Kasumi-1 (cell line): Measurements from ENCODE around the gene GM2A.
"Not testable (repeated sequence)": the region's sequence is repeated elsewhere in the genome, so short reads cannot be mapped to it uniquely, and the experiment has no call there.

Experiments
- DNase-seq, 2 experiments: peaks; one replicate each; lab custom pipeline; 2025; lab: John Stamatoyannopoulos, UW

Gene GM2A

DNA sequence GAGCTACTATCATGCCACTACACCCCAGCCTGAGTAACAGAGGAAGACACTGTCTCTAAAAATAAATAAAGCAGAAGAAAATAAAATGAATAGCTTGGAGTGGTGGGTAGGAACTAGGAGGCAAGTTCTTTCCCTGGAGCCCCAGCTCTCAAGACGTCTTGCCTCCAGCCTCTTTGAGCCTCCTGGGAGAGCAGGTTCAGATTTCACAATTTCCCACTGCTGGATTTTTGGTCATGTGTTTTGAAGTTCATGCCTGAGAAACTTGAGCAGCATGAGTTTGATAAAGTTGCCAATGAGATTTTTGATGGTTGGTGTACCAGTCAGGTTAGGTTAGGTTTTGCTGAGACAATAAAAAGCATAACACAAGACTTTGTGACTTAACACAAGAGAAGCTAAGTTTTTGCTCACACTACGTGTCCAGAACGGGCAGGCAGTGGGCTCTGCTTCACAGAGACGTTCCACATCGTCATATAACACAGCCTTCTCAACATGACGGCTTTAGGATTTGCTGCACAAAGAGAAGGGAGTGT is 25.0 kb upstream of the GM2A start:
- DNase-seq: no peak

DNA sequence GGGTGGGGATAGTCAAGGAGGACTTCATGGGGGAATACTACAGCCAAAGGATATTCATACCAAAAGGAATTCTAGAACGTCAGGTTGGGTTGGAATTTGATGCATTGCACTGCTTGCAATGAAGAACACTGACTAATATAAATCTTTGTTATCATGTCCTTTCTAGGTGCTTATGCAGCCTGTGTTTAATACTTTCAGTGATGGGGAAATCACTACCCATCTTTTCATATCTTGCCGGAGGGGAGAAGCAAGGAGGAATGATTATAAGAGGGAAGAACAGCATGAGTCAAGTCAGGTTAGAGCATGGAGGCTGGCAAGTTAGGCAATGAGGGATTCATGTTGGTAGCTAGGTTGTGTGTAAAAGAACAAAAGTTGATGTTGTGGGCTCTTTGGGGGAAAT is 24.0 kb upstream of the GM2A start:
- DNase-seq: no peak

DNA sequence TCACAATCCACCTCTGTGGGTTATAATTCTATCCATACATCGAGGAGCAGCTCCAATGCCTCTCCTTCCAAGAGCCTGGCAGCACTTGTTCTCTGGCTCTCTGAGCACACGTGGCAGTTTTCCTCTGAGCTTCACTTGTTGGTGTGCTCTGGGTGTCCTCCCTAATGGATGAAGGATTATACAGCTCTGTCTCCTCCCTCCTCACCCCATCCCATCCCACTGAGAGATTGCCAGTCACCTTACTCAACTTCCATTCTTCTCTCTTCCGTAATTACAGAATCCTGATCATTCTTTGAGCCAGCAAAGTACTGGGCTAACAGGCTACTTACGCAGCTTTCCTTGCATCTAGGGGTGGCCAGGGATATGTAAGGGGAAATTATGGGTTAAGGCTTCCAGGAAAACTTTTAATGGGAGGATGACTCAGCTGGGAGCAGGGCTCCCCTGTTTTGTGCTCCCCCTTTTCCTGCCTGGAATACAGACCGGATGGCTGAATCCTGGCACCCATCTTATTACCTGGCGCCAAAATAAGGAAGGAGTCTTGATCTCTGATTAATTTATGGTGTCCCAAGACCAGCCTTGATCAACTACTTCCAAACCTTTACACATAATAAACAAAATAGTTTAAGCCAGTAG is 22.8 kb upstream of the GM2A start:
- no peak for DNase-seq

DNA sequence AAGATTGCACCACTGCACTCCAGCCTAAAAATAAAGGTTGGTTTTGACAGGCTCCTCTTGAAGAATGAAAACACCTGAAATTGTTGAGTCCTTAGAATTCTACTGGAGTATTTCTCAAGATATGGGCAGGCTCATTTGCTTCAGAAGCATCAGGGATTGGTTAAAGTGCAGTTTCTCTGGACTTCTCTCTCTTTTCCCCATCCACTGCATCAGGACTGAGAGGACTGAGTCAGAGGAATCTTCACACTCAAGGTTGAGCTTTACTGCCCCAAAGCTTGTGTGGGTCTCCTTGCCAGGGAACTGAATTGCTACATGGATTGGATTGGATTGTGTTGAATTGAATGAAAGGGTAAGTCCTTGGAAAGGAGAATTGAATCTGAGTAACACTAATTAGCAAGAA is 21.6 kb upstream of the GM2A start:
- DNase-seq: no peak

DNA sequence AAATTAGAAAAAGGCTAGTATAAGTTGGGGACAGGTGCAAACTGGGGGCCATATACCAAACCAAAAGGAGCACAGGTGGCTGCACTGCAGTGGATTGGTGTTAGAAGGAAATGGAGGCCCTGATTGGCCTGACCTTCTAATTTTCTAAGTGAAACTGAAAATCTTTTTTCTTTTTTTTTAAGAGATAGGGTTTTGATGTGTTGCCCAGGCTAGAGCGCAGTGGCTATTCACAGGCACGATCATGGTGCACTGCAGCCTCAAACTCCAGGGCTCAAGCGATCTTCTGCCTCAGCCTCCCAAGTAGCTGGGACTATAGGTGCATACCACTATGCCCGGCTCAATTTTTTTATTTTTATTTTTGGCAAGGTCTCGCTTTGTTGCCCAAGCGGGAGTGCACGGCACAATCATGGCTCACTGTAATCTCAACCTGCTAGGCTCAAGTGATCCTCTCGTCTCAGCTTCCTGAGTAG is 19.3 kb upstream of the GM2A start:
- DNase-seq: no peak

DNA sequence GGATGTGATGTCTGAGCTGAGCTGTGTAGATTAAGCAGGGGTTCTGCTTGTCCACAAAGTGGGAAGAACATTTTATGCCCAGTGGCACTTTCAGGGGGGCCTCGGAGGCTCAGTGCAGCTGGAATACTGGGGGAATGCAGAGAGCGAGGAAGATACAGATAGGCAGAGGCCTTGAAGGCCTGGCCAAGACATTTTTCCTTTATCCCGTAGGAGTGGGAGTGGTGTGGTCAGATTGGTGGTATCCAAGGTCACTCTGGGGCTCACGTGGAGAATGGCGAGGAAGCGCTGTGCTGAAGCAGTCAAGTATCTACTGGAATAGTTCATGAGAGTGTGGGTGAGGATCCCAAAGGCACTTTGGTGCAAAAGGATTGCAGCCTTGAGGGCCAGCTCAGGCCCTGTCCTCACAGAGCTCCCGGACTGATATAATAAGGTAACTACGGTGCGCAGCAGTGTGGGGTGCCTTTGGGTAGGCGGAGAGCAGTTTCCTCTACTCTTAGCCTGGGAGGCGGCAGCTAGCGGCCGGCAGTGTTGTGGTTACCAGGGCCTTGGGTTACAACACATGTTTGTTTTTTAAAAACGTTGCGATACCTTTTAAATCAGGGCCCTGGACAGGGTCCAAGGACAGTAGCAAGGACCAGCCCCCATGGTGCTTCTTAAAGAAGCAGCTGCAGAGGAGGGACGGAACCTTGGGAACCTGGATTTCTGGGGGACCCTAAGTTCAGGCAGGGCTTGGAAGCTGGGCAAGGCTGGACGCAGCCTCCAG is 18.3 kb upstream of the GM2A start:
- DNase-seq: no peak

DNA sequence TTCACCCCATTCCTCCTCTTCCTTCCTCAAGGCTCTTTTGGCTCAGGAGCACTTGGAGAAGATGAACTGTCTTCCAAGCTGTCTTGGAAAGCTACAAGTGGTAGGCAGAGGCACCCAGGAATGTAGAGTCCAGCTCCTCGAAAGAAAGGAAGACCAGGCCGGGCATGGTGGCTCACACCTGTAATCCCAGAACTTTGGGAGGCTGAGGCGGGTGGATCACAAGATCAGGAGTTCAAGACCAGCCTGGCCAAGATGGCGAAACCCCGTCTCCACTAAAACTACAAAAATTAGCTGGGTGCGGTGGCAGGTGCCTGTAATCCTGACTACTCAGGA is 17.8 kb upstream of the GM2A start:
- DNase-seq: not testable (repeated sequence)

DNA sequence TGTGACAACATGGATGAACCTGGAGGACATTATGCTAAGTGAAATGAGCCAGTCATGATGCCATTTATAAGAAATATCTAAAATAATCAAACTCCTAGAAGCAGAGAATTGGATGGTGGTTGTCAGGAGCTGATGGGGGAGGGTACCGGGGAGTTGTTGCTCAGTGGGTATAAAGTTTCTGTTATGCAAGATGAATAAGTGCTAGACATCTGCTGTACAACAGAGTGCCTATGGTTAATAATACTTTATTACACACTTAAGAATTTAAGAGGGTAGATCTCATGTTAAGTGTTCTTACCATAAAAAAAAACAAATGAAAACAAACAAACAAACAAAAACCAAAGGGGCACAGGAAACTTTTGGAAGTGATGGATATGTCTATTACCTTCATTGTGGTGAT is 16.1 kb upstream of the GM2A start:
- no peak for DNase-seq

DNA sequence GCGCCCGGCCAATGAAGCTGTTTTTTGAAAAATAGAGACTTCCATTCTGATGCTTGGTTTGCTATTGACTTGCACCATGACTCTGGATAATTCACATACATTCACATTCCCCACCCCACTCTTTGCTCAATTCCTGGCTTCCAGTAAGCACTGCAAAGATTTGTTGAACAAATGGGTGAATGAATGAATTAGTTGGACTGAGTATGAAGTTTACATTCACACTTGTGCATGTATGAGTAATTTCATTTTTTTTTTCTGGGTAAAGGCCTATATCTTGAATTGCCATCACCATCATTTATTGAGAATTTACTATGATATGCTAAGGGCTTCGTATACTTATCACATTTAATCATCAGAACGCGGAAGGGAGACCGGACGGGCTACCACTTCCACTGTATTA is 15.3 kb upstream of the GM2A start:
- DNase-seq: no peak

DNA sequence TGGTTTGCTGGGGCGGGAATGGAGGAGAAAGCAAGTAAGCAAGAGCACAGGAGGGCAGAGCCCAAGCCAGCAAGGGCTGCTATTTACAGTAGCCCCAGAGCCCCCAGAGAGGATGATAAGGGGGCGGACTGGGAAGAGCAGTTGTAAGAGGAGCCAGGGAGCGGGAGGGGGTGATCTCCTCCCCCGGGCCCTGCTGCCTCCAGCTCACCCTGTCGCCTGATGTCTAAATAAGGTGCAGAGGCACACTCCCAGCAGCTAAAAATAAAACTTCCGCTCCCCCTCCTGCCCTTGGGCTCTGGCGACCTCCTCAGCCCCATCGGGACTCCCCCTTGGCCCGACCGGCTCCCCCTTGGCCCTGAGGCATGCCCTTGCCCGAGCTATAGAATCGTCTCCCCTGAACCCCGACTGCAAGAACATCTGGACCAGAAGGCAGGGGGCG is 14.7 kb upstream of the GM2A start:
- peak; percentile 18 to 20 for DNase-seq

DNA sequence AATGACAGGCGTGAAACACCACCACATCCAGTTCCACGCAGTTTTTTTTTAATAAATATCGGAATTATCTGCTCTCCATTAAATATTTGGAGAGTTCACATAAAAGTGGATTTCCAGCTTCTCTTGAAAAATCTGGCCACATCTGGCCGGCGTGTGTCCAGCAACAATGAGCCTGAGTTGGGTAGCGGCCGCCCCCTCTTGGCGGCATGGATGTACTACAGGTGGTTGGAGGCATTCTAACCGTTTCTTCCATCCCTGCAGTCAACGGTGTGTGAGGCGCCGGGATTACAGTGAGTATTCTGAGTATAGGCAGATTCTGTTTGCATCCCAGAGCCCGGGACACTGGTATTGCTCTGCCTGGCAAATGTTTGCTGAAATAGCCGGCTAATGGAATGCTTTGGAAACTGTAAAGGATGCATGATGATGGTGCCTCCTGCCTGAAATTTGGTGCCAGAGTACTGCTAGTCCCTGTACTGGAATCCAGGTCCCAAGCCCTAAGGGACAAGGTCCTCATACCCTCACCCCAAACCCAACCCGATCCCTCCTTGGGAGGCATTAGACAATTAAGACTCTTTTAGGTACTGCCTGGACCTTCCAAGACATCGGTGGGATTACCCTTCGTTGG is 13.6 kb upstream of the GM2A start:
- DNase-seq: peak; percentile 60 to 62

DNA sequence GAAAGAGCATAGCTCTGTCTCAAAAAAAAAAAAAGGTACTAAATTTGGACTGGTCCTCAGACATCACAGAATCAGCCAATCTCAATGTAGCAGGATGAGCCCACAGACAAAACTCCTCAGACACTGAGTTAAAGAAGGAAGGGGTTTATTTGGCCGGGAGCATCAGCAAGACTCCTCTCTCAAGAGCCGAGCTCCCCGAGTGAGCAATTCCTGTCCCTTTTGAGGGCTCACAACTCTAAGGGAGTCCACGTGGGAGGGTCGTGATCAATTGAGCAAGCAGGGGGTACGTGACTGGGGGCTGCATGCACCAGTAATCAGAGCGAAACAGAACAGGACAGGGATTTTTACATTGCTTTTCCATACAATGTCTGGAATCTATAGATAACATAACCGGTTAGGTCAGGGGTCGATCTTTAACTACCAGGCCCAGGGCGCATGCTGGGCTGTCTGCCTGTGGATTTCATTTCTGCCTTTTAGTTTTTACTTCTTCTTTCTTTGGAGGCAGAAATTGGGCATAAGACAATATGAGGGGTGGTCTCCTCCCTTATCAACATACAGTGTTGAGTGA is 12.6 kb upstream of the GM2A start:
- not testable (repeated sequence) for DNase-seq

DNA sequence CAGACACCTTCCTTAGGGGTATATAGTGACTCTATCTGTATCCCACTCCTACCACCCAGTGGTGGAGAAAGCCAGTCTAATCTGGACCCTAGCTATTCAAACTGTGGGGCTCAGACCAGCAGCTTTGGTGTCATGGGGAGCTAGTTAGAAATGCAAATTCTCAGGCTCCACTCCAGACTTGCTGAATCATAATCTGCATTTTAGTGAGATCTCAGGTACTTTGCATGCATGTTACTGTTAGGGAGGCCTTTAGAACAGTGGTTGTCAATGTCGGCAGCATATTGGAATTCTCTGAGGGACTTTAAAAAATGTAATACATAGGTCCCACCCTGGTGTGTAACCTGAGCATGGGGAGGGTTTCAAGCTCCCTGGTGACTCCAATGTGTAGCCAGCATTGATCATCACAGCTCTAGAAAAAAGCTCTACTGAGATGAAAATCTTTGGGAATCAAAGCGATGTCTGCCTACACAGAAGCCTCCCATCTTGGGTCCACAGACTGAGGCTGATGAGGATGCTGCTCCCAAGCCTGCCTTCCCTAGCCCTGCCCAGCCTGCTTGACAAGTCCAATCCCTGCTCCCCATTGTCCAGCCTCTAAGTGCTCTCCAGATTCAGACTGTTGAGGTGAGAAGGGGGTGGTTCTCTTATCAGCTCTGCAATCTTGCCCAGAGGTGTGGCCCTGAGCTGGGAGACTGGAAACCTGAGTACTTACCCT is 11.9 kb upstream of the GM2A start:
- no peak for DNase-seq

DNA sequence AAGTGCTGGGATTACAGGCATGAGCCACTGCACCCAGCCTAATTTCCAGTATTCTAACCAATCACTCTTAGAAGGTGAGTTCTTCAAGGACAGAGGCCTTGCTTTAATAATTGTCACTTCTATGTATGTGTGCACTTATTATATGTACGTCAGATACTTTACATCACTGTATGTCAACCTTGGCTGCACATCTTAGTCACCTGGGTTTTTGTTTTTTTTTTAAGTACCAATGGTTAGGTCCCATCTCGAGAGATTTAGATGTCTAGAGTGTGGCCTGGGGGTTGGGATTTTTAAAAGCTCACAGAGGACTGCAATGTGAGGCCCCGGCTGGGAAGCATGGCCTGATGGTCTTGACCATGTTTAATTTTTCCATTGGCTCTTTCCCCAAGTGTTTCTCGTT is 9.9 kb upstream of the GM2A start:
- DNase-seq: no peak

DNA sequence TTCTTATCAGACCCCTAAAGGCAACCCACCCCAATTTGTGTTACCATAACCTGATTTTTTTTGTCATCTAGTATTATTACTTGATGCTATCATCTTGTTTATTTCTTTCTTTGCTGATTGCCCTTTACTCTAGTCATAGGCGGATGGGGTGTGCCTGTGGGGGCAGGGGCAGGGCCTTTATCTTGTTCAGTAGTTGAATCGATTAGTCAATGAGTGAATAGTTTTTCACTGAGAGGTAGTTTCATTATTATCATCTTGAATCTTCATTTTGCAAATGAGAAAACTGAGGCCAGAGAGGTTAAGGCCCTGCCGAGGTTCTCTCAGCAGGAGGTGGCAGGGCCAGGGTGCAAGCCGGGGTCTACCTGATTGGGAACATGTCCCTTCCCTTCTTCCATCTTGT is 9.4 kb upstream of the GM2A start:
- DNase-seq: no peak

DNA sequence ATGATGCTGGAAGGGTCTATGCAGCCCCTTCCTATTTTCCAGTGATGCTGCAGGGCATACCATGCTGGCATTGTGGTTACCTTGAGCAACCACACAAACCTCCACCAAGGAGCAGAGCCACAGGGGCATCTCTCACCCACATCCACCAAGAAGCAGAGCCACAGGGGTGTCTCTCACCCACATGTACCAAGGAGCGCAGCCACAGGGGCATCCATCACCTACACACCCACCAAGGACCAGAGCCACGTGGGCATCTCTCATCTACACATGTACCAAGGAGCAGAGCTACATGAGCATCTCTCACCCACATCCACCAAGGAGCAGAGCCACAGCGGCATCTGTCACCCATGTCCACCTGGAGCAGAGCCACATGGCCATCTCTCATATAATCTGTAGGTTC is 8.8 kb upstream of the GM2A start:
- no peak for DNase-seq

DNA sequence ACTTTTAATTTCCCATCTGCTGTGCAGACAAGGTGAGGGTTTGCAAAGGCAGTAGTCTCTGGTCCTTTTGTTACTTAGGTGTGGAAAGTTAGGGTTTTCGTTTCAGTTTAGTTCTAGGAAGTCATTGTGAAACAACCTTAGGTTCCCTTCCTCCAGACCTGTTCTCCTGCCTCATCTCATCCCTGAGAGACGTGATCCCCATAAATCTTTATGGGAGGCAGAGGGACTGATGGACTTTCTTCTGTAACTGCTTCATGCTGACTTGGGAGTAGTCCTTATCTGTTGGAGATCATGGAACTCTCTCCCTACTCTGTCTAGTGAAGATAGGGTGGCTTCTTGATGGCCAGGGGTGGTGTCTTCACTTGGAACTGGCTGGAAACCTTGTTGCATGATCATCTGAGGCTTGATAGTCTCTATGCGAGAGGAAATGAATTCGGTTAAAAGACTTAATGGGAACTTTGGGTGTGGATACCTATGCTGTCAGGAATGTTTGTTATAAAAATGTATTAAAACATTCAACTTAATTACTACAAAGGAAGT is 7.2 kb upstream of the GM2A start:
- DNase-seq: no peak

DNA sequence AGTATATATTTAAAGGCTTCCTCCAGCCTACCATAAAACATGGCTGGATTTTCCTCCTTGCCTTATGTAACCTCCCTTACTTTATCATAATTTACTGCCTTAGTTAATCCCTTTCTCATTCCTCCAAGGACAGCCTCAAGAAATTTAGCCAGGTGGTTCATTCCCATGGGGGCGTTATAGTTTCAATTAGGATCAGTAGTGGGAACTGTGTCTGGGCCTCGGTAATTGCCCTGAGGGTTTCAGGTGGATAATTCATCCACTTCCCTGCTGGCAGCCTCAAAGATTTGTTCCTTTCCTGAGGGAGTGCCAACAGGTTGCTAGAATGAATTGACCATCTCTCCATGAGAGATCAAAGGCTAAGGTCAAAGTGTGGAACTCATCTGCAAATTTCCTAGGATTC is 4.3 kb upstream of the GM2A start:
- no peak for DNase-seq

DNA sequence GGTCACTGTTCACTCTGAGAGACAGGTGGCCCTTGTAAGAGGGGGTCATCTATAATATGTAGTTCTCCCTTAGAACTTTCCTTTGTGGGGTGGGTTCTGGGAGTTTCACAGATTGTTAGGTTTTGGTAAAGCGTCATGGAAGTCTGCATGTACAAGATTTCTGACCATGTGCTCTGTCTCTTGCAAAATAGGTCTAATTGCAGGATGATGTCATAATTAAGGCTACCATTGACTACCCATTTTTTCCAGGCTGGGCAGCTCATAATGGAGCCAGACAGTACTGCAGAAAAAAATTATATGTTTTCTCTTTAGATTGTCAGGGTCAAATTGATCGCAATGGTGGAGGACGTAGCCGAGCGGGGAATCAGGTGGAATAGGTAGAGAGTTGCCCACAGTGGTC is 3.7 kb upstream of the GM2A start:
- no peak for DNase-seq

DNA sequence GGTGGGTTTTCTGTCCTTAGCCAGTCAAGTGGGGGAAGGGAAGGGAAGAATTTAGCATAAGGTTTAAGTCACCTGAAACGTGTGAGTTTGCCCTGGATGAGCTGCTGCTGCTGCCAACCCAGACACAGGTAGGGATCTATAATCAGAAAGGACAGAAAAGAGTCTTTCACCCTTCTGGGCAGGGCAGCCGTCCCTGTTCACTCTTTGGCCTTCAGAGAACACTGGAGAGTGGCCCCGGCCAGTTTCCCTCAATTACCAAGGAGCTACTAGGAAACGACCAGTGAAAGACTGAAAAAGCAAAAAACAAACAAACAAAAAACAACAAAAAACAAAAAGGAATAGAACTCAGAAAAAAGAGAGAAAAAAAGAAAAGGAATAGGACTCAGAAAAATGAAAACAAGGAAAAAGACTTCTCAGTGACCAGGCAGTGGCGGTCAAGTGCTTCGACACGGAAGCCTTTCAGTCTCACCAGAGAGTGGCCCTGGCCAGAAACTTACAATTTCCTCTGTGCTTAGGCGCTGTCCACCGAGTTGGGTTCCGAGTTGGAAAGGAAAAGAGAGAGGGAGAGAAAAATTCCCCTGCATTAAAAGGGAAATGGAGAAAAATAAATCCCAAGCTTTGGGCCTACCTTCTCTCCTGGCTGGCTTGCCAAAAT is 2.5 kb upstream of the GM2A start:
- DNase-seq: no peak

DNA sequence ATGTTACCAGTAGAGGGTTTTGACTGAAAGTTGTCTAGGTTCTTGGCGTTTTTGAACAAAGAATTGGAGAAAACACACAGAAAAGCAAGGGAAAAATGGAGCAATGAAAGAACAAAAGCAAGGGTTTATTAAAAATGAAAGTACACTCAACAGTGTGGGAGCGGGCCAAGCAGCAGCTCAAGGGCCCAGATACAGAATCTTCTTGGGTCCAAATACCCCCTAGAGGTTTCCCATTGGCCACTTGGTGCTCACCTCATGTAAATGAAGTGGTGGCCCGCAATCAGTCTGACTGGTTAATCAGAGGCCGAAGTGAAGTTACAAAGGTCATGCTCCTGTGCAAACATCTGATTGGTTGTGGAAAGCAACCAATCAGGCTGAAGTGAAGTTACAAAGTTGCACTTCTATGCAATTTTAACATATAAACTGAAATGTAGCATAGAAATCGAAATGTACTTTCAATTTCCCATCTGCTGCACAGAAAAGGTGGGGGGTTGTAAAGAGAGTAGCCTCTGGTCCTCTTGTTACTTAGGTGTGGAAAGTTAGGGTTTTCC is 1.9 kb upstream of the GM2A start:
- no peak for DNase-seq
